SK-N-MC (cell line): ENCODE measurements around the gene PLAGL2.

Source experiments
- EZH2 ChIP-seq: fragments of 200-600 bp; sonication (generic); IDR thresholded peaks from one replicate; pipeline ENCODE4 v1.6.1; 2017; ENCODE audit warnings: antibody characterized with exemption
- POLR2AphosphoS5 ChIP-seq: IDR thresholded peaks from 2 replicates; pipeline ENCODE4 v1.6.1; 2012; ENCODE audit warnings: mild to moderate bottlenecking, low read depth, low read length, borderline replicate concordance

DNA sequence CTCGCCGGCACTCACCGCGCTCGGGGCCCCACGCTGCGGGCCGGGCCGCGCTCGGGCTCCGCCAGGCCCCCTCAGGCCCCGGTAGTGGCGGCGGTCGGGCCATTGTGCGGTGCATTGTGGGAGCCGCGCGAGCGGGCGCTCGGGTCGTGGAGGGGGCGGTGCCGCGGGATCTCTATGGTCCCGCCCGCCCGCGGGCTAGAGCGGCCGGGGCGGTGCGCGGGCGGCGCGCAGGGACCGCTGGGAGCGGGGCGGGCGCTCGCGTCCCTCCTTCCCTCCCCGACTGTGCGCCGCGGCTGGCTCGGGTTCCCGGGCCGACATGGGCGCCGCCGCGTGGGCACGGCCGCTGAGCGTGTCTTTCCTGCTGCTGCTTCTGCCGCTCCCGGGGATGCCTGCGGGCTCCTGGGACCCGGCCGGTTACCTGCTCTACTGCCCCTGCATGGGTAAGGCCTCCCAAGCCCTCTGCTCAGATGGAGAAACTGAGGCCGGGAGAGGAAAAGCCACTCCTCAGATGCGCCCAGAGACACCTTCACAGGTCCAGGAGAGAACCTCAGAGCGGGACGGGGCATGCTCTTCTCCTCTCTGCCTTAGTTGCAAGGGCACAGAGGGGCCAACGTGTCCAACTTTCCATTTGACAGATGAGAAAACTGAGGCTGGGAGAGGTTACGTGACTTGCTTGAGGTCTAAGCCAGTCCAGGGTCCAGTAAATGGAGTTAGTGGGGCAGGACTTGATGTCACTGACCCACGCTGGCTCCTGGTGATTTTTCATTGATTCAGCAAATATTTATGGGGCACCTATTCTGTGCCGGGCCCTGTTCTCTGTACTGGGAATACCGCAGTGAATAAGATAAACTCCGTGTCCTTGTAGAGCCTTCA, at the start of gene PLAGL2, which contains the start of gene POFUT1:
- TF ChIP-seq EZH2 (no peak), POLR2AphosphoS5 (peak; percentile 87)
